ENCODE data around the gene EYA2. TPM values are rescaled to one million over a fixed set of nuclear protein-coding genes. Genes with fewer than 3 reads are reported as not detected.

EYA2 gene
- total and polyA plus RNA-seq, 11 donors = 0.30 to 4.2 (median 0.70) TPM

DNA sequence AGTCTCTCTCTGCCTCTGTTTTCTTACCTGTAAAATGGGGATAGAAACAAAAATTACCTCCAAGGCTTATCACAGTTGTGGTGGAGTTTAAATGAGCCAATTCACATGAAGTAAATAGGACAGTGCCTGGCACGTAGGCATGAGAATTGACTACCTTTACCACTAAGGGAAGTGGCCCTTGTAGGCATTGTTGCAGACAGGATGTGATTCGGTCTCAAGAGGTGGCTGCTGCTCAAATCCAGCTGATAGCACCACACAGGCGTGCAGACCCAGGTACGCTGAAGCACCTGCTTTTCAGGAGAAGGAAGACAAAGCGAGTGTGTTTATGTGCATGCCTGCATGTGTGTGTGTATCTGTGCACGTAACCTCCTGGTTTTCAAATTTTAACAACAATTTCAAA, 108.6 kb downstream of the EYA2 start:
- ATAC-seq (no peak), DNase-seq (no peak)
- Histone ChIP-seq H3K9me3 (peaks cover 0 to 10% (median 0%) of the 10 kb centered on the region in 12 donors), H3K36me3 (no peaks in the 10 kb centered on the region), H3K4me1 (no peaks in the 10 kb centered on the region), H3K27me3 (peaks cover 0 to 31% (median 0%) of the 10 kb centered on the region in 9 donors), H3K27ac (no peak overlapping the region), H3K4me3 (no peak overlapping the region)
- 86 to 88% (median 86%) methylated on average over 6 of the region's 6 CpGs for WGBS, 4 donors
- TF ChIP-seq, protein P1, sequence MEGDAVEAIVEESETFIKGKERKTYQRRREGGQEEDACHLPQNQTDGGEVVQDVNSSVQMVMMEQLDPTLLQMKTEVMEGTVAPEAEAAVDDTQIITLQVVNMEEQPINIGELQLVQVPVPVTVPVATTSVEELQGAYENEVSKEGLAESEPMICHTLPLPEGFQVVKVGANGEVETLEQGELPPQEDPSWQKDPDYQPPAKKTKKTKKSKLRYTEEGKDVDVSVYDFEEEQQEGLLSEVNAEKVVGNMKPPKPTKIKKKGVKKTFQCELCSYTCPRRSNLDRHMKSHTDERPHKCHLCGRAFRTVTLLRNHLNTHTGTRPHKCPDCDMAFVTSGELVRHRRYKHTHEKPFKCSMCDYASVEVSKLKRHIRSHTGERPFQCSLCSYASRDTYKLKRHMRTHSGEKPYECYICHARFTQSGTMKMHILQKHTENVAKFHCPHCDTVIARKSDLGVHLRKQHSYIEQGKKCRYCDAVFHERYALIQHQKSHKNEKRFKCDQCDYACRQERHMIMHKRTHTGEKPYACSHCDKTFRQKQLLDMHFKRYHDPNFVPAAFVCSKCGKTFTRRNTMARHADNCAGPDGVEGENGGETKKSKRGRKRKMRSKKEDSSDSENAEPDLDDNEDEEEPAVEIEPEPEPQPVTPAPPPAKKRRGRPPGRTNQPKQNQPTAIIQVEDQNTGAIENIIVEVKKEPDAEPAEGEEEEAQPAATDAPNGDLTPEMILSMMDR (IDR thresholded peaks at IDR 0.05) = no peak
- no peak for TF ChIP-seq POLR2A (IDR thresholded peaks at IDR 0.05)
- intact Hi-C loops (cut with DNase I) = no loop called here

DNA sequence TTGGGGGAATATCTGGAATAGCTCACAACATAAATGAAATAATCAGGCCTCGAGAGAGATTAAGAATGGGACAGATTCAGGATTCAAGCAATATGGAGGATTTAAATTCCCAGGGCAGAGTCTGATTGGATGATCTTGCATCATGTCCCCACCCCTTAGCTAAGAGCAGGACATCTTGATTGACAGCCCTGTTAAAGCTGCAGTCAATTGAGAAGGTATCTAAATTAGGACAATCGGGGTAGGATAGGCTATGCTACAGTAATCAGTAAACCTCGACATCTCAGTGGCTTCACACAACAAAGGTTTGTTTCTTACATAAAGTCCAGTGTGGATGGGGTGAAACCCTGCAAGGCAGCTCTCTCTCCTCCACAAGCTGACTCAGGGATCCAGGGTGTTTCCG, 109.5 kb downstream of the EYA2 start:
- Histone ChIP-seq H3K9me3 (peaks cover 0 to 10% (median 0%) of the 10 kb centered on the region in 12 donors), H3K27me3 (peaks cover 0 to 22% (median 0%) of the 10 kb centered on the region in 9 donors), H3K4me3 (no peak overlapping the region), H3K36me3 (no peaks in the 10 kb centered on the region), H3K4me1 (no peaks in the 10 kb centered on the region), H3K27ac (no peak overlapping the region)
- ATAC-seq (no peak), DNase-seq (no peak)
- intact Hi-C loops (cut with DNase I) = no loop called here
- 80 to 95% (median 86%) methylated on average over 4 of the region's 4 CpGs for WGBS, 4 donors
- TF ChIP-seq, protein P1 (IDR thresholded peaks at IDR 0.05) = no peak
- TF ChIP-seq POLR2A (IDR thresholded peaks at IDR 0.05) = no peak

DNA sequence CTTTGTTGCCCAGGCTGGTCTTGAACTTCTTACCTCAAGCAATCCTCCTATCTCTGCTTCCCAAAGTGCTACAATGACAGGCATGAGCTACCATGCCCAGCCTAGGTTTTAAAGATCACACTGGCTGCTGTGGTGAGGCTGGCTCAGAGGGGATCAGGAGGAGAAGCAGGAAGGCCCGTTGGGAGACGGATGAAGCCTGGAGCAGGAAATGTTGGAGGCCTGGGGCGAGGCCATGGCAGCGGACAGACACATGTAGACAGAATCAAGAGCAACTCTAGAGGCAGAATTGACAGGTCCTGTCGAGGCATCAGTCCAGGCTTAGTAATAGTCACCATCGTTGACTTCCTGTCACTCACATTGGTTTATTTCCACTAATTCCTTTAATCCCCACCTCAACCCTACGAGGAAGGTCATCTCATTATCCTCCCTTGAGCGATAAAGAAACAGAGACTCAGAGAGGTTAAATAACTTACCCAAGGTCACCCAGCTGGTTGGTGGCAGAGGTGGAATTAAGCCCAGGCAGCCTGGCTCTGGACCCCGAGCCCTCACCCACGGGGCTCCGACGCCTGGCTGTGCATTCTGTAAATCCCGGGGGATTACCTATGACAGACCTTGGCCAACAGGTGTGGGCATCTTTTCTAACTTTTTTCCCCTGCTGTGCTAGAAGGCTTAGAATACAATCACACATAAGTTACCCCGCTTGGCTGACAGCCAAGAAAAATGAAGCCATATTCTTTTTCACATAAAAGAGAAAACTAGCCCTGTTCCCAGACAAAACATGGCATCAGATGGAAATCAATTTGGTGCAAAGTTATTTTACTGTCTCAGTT, 113.4 kb downstream of the EYA2 start:
- no peak for TF ChIP-seq POLR2A (IDR thresholded peaks at IDR 0.05)
- TF ChIP-seq, protein P1 (IDR thresholded peaks at IDR 0.05) = no peak
- Histone ChIP-seq H3K4me1 (no peaks in the 10 kb centered on the region), H3K27ac (no peak overlapping the region), H3K27me3 (peaks cover 0 to 8% (median 0%) of the 10 kb centered on the region in 9 donors), H3K36me3 (no peaks in the 10 kb centered on the region), H3K9me3 (peaks cover 0 to 10% (median 0%) of the 10 kb centered on the region in 12 donors), H3K4me3 (no peak overlapping the region)
- intact Hi-C loops (cut with DNase I) = no loop called here
- 70 to 78% (median 73%) methylated on average over 14 of the region's 14 CpGs for WGBS, 4 donors
- DNase-seq = no peak
- no peak for ATAC-seq

DNA sequence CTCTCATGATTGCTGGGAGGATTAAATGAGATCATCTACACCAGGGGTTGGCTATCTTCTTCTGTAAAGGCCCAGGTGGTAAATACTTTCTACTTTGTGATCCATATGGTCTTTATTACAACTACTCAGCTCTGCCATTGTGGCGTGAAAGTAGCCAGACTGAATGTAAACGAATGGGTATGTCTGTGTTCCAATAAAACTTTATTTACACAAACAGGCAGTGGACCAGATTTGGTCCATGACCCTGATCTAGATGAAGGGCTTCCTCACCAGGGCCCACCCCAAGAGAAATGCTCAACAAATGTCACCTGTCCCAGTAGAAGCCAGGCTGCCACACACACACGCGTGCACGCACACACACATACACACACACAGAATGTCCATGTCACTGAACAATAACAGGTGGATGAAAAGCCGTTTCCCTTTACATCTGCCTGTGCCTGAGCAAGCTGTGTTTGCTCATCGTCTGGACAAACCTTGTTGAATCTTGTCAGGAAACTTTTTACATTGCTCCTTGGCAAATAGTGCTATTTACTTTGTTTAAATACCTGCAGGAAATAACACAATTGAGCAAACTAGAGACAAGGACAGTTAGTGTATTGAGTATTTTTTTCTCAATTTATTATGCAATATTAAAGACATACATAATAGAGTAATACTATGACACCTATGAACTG, 114.3 kb downstream of the EYA2 start:
- Histone ChIP-seq H3K27me3 (peaks cover 0 to 6% (median 0%) of the 10 kb centered on the region in 9 donors), H3K27ac (no peak overlapping the region), H3K36me3 (no peaks in the 10 kb centered on the region), H3K4me3 (no peak overlapping the region), H3K4me1 (no peaks in the 10 kb centered on the region), H3K9me3 (peaks cover 0 to 9% (median 0%) of the 10 kb centered on the region in 12 donors)
- whole genome bisulfite sequencing, 4 donors = 91 to 92% (median 92%) methylated on average over 7 of the region's 7 CpGs
- ATAC-seq (no peak), DNase-seq (no peak)
- TF ChIP-seq, protein P1 (IDR thresholded peaks at IDR 0.05) = no peak
- TF ChIP-seq POLR2A (IDR thresholded peaks at IDR 0.05) = no peak
- intact Hi-C loops (cut with DNase I) = no loop called here

Measured in heart left ventricle (tissue), 16 donors.